ENCODE measurements around the gene SLC25A17.
"Not testable (repeated sequence)": the region's sequence is repeated elsewhere in the genome, so short reads cannot be mapped to it uniquely, and the experiment has no call there.

SLC25A17 gene

DNA sequence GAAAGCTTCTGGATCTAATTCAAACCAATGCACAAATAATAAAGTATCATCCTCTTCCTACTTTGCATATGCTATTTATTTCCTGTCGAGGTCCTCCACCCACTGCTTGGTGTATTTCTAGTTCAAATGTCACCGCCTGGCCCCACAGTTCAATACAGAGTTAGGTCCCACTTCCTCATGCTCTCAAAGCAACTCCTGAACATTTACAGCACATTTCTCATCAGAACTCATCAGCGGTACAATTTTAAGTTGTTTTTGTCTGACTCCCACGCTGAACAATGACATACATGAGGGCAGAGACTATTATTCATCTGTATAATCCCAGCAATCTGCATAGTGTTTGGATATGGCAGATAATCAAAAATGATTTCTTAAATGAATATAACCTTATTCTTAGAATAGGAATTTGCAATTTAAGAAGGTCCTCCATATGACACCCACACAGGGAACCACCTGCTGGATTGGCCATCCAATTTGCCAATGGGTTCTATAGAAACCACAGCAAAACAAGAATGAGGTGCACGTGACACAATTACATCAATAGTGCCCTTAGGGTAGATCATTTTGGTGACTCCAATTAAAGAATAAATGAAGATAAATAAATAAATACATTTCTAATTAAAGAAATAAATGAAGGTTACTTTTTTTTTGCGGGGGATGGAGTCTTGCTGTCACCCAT, 54.2 kb downstream of the SLC25A17 start:
- H3K27ac ChIP-seq, result no peak overlapping the region
- DNase-seq (ENCODE audit: low spot score), result no peak
- no peak for TF ChIP-seq CTCF (conservative IDR thresholded peaks at IDR 0.05; ENCODE audit: low read depth)
- CTCF ChIA-PET, result no interaction called here
- POLR2A ChIA-PET (ENCODE audit: low non-redundant PET), result no interaction called here

- ChIA-PET CTCF (interaction anchor here (0.7 to 2.0 kb wide), 3 partner anchors 33 to 109 kb away, joined by 4 to 13 read pairs (median 7); no protein-coding TSS in a partner anchor), POLR2A (ENCODE audit: low non-redundant PET) (no interaction called here)
- H3K27ac ChIP-seq, result peak overlapping the region; percentile 24; the same call in 1 of the 2 replicates
- DNase-seq (ENCODE audit: low spot score), result no peak
- no peak for TF ChIP-seq CTCF (conservative IDR thresholded peaks at IDR 0.05; ENCODE audit: low read depth)
Observed at GRCh38 chr22:40759294-40759840, 59.8 kb downstream of the SLC25A17 start.

GRCh38 chr22:40758851-40759250, 60.3 kb downstream of the SLC25A17 start:
- DNase-seq (ENCODE audit: low spot score); POLR2A ChIA-PET (ENCODE audit: low non-redundant PET): not testable (repeated sequence)
- peak overlapping the region; percentile 47; the same call in 1 of the 2 replicates for H3K27ac ChIP-seq
- CTCF ChIA-PET, result interaction anchor here (1.3 to 2.0 kb wide), 2 partner anchors 33 to 76 kb away, joined by 4 to 13 read pairs; no protein-coding TSS in a partner anchor

- CTCF ChIA-PET, result no interaction called here
- POLR2A ChIA-PET (ENCODE audit: low non-redundant PET), result interaction anchor here (0.7 kb wide), 1 partner anchor 44 kb away, joined by 3 read pairs; no protein-coding TSS in a partner anchor
- H3K27ac ChIP-seq, result peak overlapping the region; percentile 47; the same call in 1 of the 2 replicates
- peak; percentile 26 for DNase-seq (ENCODE audit: low spot score)
- TF ChIP-seq CTCF (conservative IDR thresholded peaks at IDR 0.05; ENCODE audit: low read depth), result no peak
Observed at GRCh38 chr22:40758390-40758789, 60.8 kb downstream of the SLC25A17 start.

GRCh38 chr22:40757071-40757470, 62.1 kb downstream of the SLC25A17 start:
- ChIA-PET POLR2A (ENCODE audit: low non-redundant PET) (no interaction called here), CTCF (interaction anchor here (1.0 kb wide), 1 partner anchor 74 kb away, joined by 3 read pairs; no protein-coding TSS in a partner anchor)
- peak; percentile 18 for DNase-seq (ENCODE audit: low spot score)

DNA sequence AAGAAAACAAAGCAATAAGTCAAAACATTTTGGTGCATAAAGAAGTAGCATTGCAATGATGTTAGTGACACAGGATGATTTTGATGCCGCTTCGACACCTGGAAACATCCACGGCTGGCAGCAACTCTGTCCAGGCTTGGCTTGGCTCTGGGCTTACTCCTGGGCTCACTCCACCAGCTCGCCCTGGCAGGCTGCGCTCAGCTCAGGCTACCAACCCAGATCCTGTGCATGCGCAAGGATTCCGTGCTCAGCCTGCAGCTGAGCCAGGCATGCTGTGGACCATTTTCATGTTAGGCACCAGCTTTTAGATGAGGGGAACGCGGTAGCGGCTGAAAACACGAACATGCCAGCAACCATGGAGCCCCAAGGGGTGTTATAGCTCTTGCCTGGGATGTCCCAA, 66.0 kb downstream of the SLC25A17 start:
- no peak overlapping the region for H3K27ac ChIP-seq
- no peak for DNase-seq (ENCODE audit: low spot score)
- ChIA-PET POLR2A (ENCODE audit: low non-redundant PET) (no interaction called here), CTCF (no interaction called here)
- no peak for TF ChIP-seq CTCF (conservative IDR thresholded peaks at IDR 0.05; ENCODE audit: low read depth)

More at GRCh38 chr22:40757071-40757470, 62.1 kb downstream of the SLC25A17 start:
- no peak overlapping the region for H3K27ac ChIP-seq
- TF ChIP-seq CTCF (conservative IDR thresholded peaks at IDR 0.05; ENCODE audit: low read depth), result no peak

DNA sequence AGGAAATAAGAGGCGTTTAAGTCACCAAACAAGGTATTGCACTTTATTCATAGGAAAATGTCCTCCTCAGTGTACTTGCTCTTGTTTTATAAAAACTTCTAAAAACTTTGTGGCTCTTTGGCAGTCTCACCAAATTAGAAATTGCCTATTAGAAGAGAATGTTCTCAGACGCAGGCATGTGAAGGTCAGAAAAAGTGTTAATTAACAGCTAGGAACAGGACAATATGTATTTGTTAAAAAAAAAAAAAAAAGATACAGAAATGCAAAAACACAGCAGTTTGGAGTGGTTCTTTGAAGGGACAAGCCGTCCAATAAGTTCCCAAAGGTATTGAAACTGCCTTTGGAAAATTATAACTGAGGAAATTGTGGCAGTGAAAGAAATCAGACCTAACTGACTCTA, 67.9 kb downstream of the SLC25A17 start:
- DNase-seq (ENCODE audit: low spot score), result no peak
- no peak for TF ChIP-seq CTCF (conservative IDR thresholded peaks at IDR 0.05; ENCODE audit: low read depth)
- H3K27ac ChIP-seq, result no peak overlapping the region
- POLR2A ChIA-PET (ENCODE audit: low non-redundant PET), result no interaction called here
- CTCF ChIA-PET, result interaction anchor here (0.7 to 1.0 kb wide), 2 partner anchors 9 to 68 kb away, joined by 3 read pairs; no protein-coding TSS in a partner anchor

All from RWPE1 (cell line).